Measurements from ENCODE around the gene C11orf68. TPM values are rescaled to one million over a fixed set of nuclear protein-coding genes. Genes with fewer than 3 reads are reported as not detected.

The C11orf68 gene
- total RNA-seq, 1 experiment from 2014 or later, result 15.7 TPM

DNA sequence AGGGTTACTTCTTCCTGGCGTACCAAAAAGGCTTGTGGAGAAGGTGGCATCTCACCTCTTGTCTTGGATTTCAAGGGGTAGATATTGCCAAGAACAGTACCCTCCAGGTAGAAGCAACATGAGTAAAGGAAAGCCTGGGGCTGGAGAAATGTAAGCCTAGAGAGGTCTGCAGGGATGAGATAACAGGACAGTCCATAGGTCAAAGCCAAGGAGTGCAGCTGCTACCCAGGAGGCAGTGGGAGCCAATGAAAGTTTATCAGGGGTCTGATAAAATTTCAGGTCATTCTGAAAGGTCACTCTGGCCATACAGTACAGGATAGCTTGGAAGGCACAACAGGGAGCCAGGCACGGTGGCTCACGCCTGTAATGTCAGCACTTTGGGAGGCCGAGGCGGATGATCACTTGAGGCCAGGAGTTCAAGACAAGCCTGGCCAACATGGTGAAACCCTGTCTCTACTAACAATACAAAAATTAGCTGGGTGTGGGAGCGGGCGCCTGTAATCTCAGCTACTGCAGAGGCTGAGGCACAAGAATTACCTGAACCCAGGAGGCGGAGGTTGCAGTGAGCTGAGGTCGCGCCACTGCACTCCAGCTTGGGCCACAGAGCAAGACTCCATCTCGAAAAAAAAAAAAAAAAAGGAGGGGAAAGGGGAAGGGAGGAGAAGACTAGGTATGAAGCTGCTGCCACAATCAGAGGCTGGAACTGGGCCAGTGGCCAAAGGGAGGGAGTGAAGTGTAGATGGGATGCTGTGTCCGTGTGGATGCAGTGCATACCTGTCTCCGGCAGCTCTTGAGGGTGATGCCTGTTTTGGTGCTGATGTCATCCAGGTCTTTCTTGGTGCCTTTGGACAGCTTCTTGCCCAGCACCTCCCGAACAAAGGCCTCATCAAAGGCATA lies 31.8 kb downstream of the C11orf68 start:
- no peak overlapping the region for H3K14ac ChIP-seq (ENCODE audit: insufficient read depth, low read length)
- H2AK5ac ChIP-seq (ENCODE audit: insufficient read length, low read length), result no peak overlapping the region
- H3K9me3 Mint-ChIP-seq, result peaks cover 2 to 4% of the 10 kb centered on the region in 2 experiments; a peak in 2 of 5 replicates
- H3K9me3 ChIP-seq (ENCODE audit: control insufficient read depth, low read depth, low read length), result no peaks in the 10 kb centered on the region
- no peak overlapping the region for H3K4ac ChIP-seq (ENCODE audit: low read depth, low read length)
- no peaks in the 10 kb centered on the region; the same call in 1 of the 2 replicates for H3K79me2 ChIP-seq (ENCODE audit: insufficient read depth, low read length)
- no peak overlapping the region for H4K5ac ChIP-seq (ENCODE audit: insufficient read length, low read depth, low read length)
- no peak for DNase-seq
- H2BK15ac ChIP-seq (ENCODE audit: low read depth, low read length), result no peak overlapping the region
- no peak overlapping the region for H3K18ac ChIP-seq (ENCODE audit: insufficient read length, low read depth, low read length)
- peak overlapping the region; percentile 35 to 99 (median 98); a peak in 3 of 7 replicates for H3K27ac Mint-ChIP-seq
- no peak overlapping the region for H4K91ac ChIP-seq (ENCODE audit: insufficient read length, low read depth, low read length)
- H3K23ac ChIP-seq (ENCODE audit: insufficient read length, low read depth, low read length), result no peak overlapping the region
- H3K4me1 ChIP-seq (ENCODE audit: insufficient read depth, low read length), result peaks cover 9% of the 10 kb centered on the region; the same call in 1 of the 2 replicates
- H3K27me3 Mint-ChIP-seq (ENCODE audit: low read depth), result peaks cover 17% of the 10 kb centered on the region
- peak overlapping the region; percentile 97 to 98 for H3K4me3 Mint-ChIP-seq
- H4K20me1 ChIP-seq (ENCODE audit: control insufficient read depth, insufficient read depth, insufficient read length), result no peaks in the 10 kb centered on the region
- H3K56ac ChIP-seq (ENCODE audit: insufficient read length, low read depth, low read length), result no peak overlapping the region
- H2AFZ ChIP-seq (ENCODE audit: low read length), result no peak overlapping the region
- peaks cover 23% of the 10 kb centered on the region for H3K23me2 ChIP-seq (ENCODE audit: insufficient read length, low read depth, low read length, poor library complexity, severe bottlenecking)
- H4K8ac ChIP-seq (replicated peaks; ENCODE audit: insufficient read length, low read depth, low read length), result no peak overlapping the region
- H3K4me2 ChIP-seq (ENCODE audit: insufficient read depth, insufficient read length, low read length), result peak overlapping the region; percentile 70
- no peak overlapping the region for H2BK20ac ChIP-seq (ENCODE audit: low read depth, low read length, poor library complexity, severe bottlenecking)
- H3K36me3 Mint-ChIP-seq (ENCODE audit: insufficient read depth in 1 of 3, low read depth in 3 of 3), result peaks cover 35 to 55% (median 52%) of the 10 kb centered on the region in 3 experiments
- H2BK120ac ChIP-seq (ENCODE audit: low read depth, low read length, poor library complexity, severe bottlenecking), result no peak overlapping the region
- no peak overlapping the region for H2BK12ac ChIP-seq (ENCODE audit: insufficient read length, low read depth, low read length)
- H3K27me3 ChIP-seq (ENCODE audit: insufficient read depth, low read length), result peaks cover 6% of the 10 kb centered on the region; the same call in 1 of the 2 replicates
- peaks cover 27 to 41% of the 10 kb centered on the region in 2 experiments for H3K4me1 Mint-ChIP-seq
- no peaks in the 10 kb centered on the region for H3K79me1 ChIP-seq (ENCODE audit: insufficient read depth, low read depth, low read length, poor library complexity, severe bottlenecking)
- TF ChIP-seq, protein P1, sequence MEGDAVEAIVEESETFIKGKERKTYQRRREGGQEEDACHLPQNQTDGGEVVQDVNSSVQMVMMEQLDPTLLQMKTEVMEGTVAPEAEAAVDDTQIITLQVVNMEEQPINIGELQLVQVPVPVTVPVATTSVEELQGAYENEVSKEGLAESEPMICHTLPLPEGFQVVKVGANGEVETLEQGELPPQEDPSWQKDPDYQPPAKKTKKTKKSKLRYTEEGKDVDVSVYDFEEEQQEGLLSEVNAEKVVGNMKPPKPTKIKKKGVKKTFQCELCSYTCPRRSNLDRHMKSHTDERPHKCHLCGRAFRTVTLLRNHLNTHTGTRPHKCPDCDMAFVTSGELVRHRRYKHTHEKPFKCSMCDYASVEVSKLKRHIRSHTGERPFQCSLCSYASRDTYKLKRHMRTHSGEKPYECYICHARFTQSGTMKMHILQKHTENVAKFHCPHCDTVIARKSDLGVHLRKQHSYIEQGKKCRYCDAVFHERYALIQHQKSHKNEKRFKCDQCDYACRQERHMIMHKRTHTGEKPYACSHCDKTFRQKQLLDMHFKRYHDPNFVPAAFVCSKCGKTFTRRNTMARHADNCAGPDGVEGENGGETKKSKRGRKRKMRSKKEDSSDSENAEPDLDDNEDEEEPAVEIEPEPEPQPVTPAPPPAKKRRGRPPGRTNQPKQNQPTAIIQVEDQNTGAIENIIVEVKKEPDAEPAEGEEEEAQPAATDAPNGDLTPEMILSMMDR (conservative IDR thresholded peaks at IDR 0.05), result no peak
- WGBS (ENCODE audit: extremely low coverage, insufficient read length, low lambda C conversion rate), result no CpG with 5 or more reads among the region's 14 CpGs
- H3K9ac ChIP-seq (ENCODE audit: extremely low read depth, insufficient read length, low read length), result peak overlapping the region; percentile 24
- H3T11ph ChIP-seq (ENCODE audit: low read length), result no peak overlapping the region
- no peak overlapping the region for H3K27ac ChIP-seq (ENCODE audit: insufficient read length, low read depth, low read length)
- H2BK5ac ChIP-seq (ENCODE audit: insufficient read length, low read length), result no peak overlapping the region
